OCI-LY3 (cell line): Measurements from ENCODE around the gene MS4A18.
A peak's percentile ranks its signal among the peaks of the same experiment; 100 is the strongest.

ENCODE experiments used
- H2AFZ ChIP-seq: fragments of 200-600, 300-600 bp; shearing (Covaris generic); 2 replicates; pipeline ENCODE4 v1.6.0; 2014; ENCODE audit warnings: antibody characterized with exemption, low read depth, low read length
- H3K27ac ChIP-seq: fragments of 200-600, 300-600 bp; sonication (generic); 2 replicates; pipeline ENCODE4 v1.5.1; 2014; ENCODE audit warnings: mild to moderate bottlenecking, low read length, moderate library complexity, mixed read lengths
- H3K27me3 ChIP-seq: fragments of 200-600, 300-600 bp; sonication (generic); 2 replicates; pipeline ENCODE4 v1.6.1; 2014; ENCODE audit warnings: low read depth, low read length, mixed read lengths
- H3K36me3 ChIP-seq: fragments of 200-600, 300-600 bp; sonication (generic); replicated peaks from 2 replicates; pipeline ENCODE3; 2014; ENCODE audit warnings: low read depth, low read length, mixed read lengths
- H3K4me1 ChIP-seq: fragments of 300-600, 200-600 bp; sonication (generic); 2 replicates; pipeline ENCODE4 v1.6.1; 2014; ENCODE audit warnings: low read length, mixed read lengths
- H3K4me2 ChIP-seq: fragments of 200-600, 300-600 bp; sonication (generic); 2 replicates; pipeline ENCODE4 v1.6.1; 2014; ENCODE audit warnings: low read length, mixed read lengths
- H3K4me3 ChIP-seq: fragments of 300-600, 200-600 bp; sonication (generic); 2 replicates; pipeline ENCODE4 v1.5.1; 2014; ENCODE audit warnings: antibody characterized with exemption, mild to moderate bottlenecking, low read length, moderate library complexity
- H3K79me2 ChIP-seq: fragments of 300-600, 200-600 bp; shearing (Covaris generic); 2 replicates; pipeline ENCODE4 v1.6.1; 2014; ENCODE audit warnings: mild to moderate bottlenecking, low read length, mixed read lengths
- H3K9ac ChIP-seq: fragments of 300-600, 200-600 bp; shearing (Covaris generic); 2 replicates; pipeline ENCODE4 v1.6.0; 2014; ENCODE audit warnings: mild to moderate bottlenecking, low read length, moderate library complexity
- H3K9me3 ChIP-seq: fragments of 200-600, 300-600 bp; shearing (Covaris generic); 2 replicates; pipeline ENCODE4 v1.6.1; 2014; ENCODE audit warnings: low read length, mixed read lengths; ENCODE audit not compliant: insufficient read depth
- H4K20me1 ChIP-seq: fragments of 200-600, 300-600 bp; sonication (generic); 2 replicates; pipeline ENCODE4 v1.6.1; 2016; ENCODE audit warnings: low read length, mixed read lengths; ENCODE audit not compliant: insufficient read depth
- EZH2phosphoT487 ChIP-seq: fragments of 200-600 bp; shearing (Covaris generic); IDR thresholded peaks from 2 replicates; pipeline ENCODE4 v1.6.1; 2018; ENCODE audit warnings: antibody characterized with exemption, mixed run types, low read depth
- TF ChIP-seq, protein P1 (sequence below): fragments of 200-600, 300-600 bp; sonication (generic); IDR thresholded peaks from 2 replicates; pipeline ENCODE4 v1.5.1; 2014; ENCODE audit warnings: antibody characterized with exemption, low read length, low read depth

Gene MS4A18

DNA sequence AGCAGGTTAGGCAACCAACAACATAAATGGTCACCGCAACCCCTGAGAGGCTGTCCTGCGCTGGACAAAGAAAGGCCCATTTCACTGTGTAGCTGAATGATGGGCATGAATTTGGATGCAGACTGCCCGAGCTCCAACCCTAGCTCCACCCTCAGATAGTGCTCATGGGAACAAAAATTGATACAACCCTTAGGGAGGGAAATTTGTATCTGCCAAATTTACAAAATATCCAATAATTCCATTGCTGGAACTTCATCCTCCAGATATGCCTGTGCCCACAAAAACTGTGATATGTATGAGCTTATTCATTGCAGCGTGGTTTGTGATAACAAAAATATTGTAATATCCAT is 23.1 kb upstream of the MS4A18 start:
- Histone ChIP-seq H3K27me3 (0 out of 2 replicates have a peak, but pooled peaks cover 6% of the 10 kb centered on the region), H2AFZ (peak overlapping the region; percentile 85), H3K36me3 (no peaks in the 10 kb centered on the region), H3K9me3 (no peaks in the 10 kb centered on the region), H3K9ac (peak overlapping the region; percentile 34), H3K27ac (no peak overlapping the region), H3K4me2 (peak overlapping the region; percentile 73), H3K79me2 (no peaks in the 10 kb centered on the region), H4K20me1 (no peaks in the 10 kb centered on the region), H3K4me1 (peaks cover 3% of the 10 kb centered on the region; the same call in 1 of the 2 replicates), H3K4me3 (peak overlapping the region; percentile 64)
- TF ChIP-seq, protein P1, sequence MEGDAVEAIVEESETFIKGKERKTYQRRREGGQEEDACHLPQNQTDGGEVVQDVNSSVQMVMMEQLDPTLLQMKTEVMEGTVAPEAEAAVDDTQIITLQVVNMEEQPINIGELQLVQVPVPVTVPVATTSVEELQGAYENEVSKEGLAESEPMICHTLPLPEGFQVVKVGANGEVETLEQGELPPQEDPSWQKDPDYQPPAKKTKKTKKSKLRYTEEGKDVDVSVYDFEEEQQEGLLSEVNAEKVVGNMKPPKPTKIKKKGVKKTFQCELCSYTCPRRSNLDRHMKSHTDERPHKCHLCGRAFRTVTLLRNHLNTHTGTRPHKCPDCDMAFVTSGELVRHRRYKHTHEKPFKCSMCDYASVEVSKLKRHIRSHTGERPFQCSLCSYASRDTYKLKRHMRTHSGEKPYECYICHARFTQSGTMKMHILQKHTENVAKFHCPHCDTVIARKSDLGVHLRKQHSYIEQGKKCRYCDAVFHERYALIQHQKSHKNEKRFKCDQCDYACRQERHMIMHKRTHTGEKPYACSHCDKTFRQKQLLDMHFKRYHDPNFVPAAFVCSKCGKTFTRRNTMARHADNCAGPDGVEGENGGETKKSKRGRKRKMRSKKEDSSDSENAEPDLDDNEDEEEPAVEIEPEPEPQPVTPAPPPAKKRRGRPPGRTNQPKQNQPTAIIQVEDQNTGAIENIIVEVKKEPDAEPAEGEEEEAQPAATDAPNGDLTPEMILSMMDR, result no peak
- TF ChIP-seq EZH2phosphoT487, result no peak

DNA sequence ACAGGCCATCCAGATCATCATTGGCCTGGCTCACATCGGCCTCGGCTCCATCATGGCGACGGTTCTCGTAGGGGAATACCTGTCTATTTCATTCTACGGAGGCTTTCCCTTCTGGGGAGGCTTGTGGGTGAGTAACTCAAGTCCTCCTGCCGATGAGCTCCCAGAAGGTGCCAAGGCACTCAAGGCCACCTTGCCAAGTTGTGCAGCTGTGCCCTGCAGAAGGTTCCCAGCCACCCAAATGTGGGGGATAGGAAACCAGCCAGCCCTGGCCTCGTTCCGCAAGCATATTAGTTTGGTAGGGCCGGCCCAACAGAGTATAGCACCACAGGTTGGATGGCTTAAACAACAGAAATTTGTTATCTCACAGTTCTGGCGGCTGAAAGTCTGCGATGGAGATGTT is 21.1 kb upstream of the MS4A18 start:
- Histone ChIP-seq H3K4me2 (no peak overlapping the region), H3K36me3 (no peaks in the 10 kb centered on the region), H3K27ac (no peak overlapping the region), H3K9ac (no peak overlapping the region), H2AFZ (no peak overlapping the region), H3K4me1 (peaks cover 3% of the 10 kb centered on the region; the same call in 1 of the 2 replicates), H3K79me2 (no peaks in the 10 kb centered on the region), H3K9me3 (no peaks in the 10 kb centered on the region), H4K20me1 (no peaks in the 10 kb centered on the region), H3K4me3 (no peak overlapping the region), H3K27me3 (0 out of 2 replicates have a peak, but pooled peaks cover 6% of the 10 kb centered on the region)
- TF ChIP-seq, protein P1, result no peak
- TF ChIP-seq EZH2phosphoT487, result no peak

DNA sequence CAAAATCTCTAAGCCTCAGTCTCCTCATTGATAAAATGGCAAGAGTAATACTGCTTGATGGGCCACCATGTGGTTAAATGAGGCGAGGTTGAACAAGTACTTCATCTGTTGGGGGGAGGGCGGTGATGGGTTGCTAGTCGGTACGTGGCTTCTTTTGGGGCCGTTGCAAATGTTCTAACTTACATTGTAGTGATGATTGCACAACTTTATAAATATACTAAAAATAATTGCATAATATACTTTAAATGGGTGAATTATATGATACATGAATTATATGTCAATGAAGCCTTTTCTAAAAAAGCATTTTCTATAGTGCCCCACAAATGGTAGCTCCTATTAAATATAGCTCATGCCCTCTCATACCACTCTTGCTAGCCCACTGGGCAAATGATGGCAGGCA is 18.6 kb upstream of the MS4A18 start:
- Histone ChIP-seq H3K4me1 (peaks cover 3% of the 10 kb centered on the region; the same call in 1 of the 2 replicates), H3K27me3 (0 out of 2 replicates have a peak, but pooled peaks cover 7% of the 10 kb centered on the region), H4K20me1 (no peaks in the 10 kb centered on the region), H3K79me2 (no peaks in the 10 kb centered on the region), H3K4me3 (no peak overlapping the region), H3K27ac (no peak overlapping the region), H3K9ac (no peak overlapping the region), H2AFZ (no peak overlapping the region), H3K9me3 (no peaks in the 10 kb centered on the region), H3K36me3 (no peaks in the 10 kb centered on the region), H3K4me2 (no peak overlapping the region)
- TF ChIP-seq EZH2phosphoT487, result no peak
- TF ChIP-seq, protein P1, result no peak

DNA sequence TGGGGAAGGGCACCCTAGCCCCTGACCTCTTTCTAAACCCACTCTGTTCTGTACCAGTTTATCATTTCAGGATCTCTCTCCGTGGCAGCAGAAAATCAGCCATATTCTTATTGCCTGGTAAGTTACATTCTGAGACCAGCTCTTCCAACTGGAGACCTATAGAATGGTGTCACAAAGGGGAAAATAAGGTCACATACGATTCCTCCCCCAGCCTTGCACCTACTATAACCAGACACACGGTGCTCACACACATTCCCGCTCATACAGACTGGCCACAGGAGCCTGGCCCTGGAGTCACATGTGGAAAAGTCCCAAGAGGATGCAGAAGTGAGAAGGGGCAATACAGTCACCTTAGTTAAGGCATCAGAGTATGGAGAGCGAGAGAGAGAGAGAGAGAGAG is 17.6 kb upstream of the MS4A18 start:
- H2AFZ ChIP-seq, result no peak overlapping the region
- H3K4me3 ChIP-seq, result no peak overlapping the region
- TF ChIP-seq EZH2phosphoT487, result no peak
- TF ChIP-seq, protein P1, result no peak
- no peak overlapping the region for H3K4me2 ChIP-seq
- no peaks in the 10 kb centered on the region for H3K36me3 ChIP-seq
- no peaks in the 10 kb centered on the region for H3K4me1 ChIP-seq
- no peaks in the 10 kb centered on the region for H4K20me1 ChIP-seq
- no peaks in the 10 kb centered on the region for H3K79me2 ChIP-seq
- H3K9me3 ChIP-seq, result no peaks in the 10 kb centered on the region
- H3K27ac ChIP-seq, result no peak overlapping the region
- H3K9ac ChIP-seq, result no peak overlapping the region
- H3K27me3 ChIP-seq, result peaks cover 10% of the 10 kb centered on the region; the same call in 1 of the 2 replicates
